SIG-M5 treated with dmso at 0.1 percent for 504 hours (cell line): ENCODE data around the gene BABAM2.
"Not testable (repeated sequence)": the region's sequence is repeated elsewhere in the genome, so short reads cannot be mapped to it uniquely, and the experiment has no call there.

Source experiments
- DNase-seq: peaks from one replicate; lab custom pipeline; 2025; ENCODE audit not compliant: unreplicated experiment; lab: John Stamatoyannopoulos, UW

The BABAM2 gene

GRCh38 chr2:28322981-28323396, 432.5 kb downstream of the BABAM2 start:
- DNase-seq = no peak

- DNase-seq = no peak
Measured at GRCh38 chr2:28325173-28325566, 434.6 kb downstream of the BABAM2 start.

- peak; percentile 28 for DNase-seq
Measured at GRCh38 chr2:28325567-28326468, 435.3 kb downstream of the BABAM2 start.

GRCh38 chr2:28326469-28326805, 435.9 kb downstream of the BABAM2 start:
- no peak for DNase-seq

GRCh38 chr2:28326881-28327505, 436.5 kb downstream of the BABAM2 start:
- DNase-seq = no peak

GRCh38 chr2:28327581-28327955, 437.0 kb downstream of the BABAM2 start:
- no peak for DNase-seq

GRCh38 chr2:28327956-28328922, 437.7 kb downstream of the BABAM2 start:
- DNase-seq = no peak

- DNase-seq = no peak
Measured at GRCh38 chr2:28329184-28329583, 438.7 kb downstream of the BABAM2 start.

GRCh38 chr2:28330722-28331121, 440.2 kb downstream of the BABAM2 start:
- DNase-seq = not testable (repeated sequence)

GRCh38 chr2:28331797-28332196, 441.3 kb downstream of the BABAM2 start:
- not testable (repeated sequence) for DNase-seq

GRCh38 chr2:28332696-28333095, 442.2 kb downstream of the BABAM2 start:
- no peak for DNase-seq

- no peak for DNase-seq
Measured at GRCh38 chr2:28333606-28334526, 443.3 kb downstream of the BABAM2 start.

- DNase-seq = no peak
Measured at GRCh38 chr2:28334527-28334894, 444.0 kb downstream of the BABAM2 start.

- not testable (repeated sequence) for DNase-seq
Measured at GRCh38 chr2:28335265-28335664, 444.7 kb downstream of the BABAM2 start.

- DNase-seq = no peak
Measured at GRCh38 chr2:28335666-28336065, 445.1 kb downstream of the BABAM2 start.

- DNase-seq = no peak
Measured at GRCh38 chr2:28336264-28336980, 445.9 kb downstream of the BABAM2 start.

- no peak for DNase-seq
Measured at GRCh38 chr2:28336982-28337627, 446.6 kb downstream of the BABAM2 start.

GRCh38 chr2:28338046-28338817, 447.7 kb downstream of the BABAM2 start:
- DNase-seq = no peak
